K562 (cell line): ENCODE measurements around the gene RREB1. TPM values are rescaled to one million over a fixed set of nuclear protein-coding genes. Genes with fewer than 3 reads are reported as not detected.

Experiments
- ATF3 ChIP-seq, 2 experiments: fragments of 450-650 bp in 1 of 2; sonication (generic) in 1 of 2; formaldehyde crosslinking in 1 of 2; IDR thresholded peaks in 1 of 2; conservative IDR thresholded peaks in 1 of 2; 2 replicates each; pipeline versions ENCODE4 v1.6.1 to v1.8.1; 2016 to 2023; ENCODE audit warnings: mild to moderate bottlenecking in 2 of 2, moderate library complexity in 2 of 2, inconsistent platforms in 1 of 2, missing genetic modification reagents in 1 of 2
- FOXP1 ChIP-seq: sonication (generic); formaldehyde crosslinking; IDR thresholded peaks from 2 replicates; pipeline ENCODE4 v1.8.0; 2022; ENCODE audit warnings: mild to moderate bottlenecking, missing genetic modification reagents
- MAFK ChIP-seq: IDR thresholded peaks from 2 replicates; pipeline ENCODE4 v1.6.1; 2011; ENCODE audit warnings: low read length, improper control_type of control experiment
- MCM3 ChIP-seq: fragments of 450-650 bp; IDR thresholded peaks from 2 replicates; pipeline ENCODE4 v1.6.1; 2016
- NFE2L1 ChIP-seq: fragments of 450-650 bp; IDR thresholded peaks from 2 replicates; pipeline ENCODE4 v1.6.1; 2016; ENCODE audit warnings: missing genetic modification characterization, low read depth, mild to moderate bottlenecking, missing compliant biosample characterization, moderate library complexity, borderline replicate concordance
- NFIC ChIP-seq: fragments of 450-650 bp; IDR thresholded peaks from 2 replicates; pipeline ENCODE4 v1.6.1; 2017; ENCODE audit warnings: mild to moderate bottlenecking, inconsistent platforms
- PCBP1 ChIP-seq: fragments of 200-400 bp; formaldehyde crosslinking; IDR thresholded peaks from 2 replicates; pipeline ENCODE4 v1.6.1; 2018; ENCODE audit warnings: mild to moderate bottlenecking, low read depth, low read length; ENCODE audit not compliant: poor library complexity, severe bottlenecking
- REST ChIP-seq, 2 experiments: fragments of 450-650 bp; formaldehyde crosslinking in 1 of 2; IDR thresholded peaks; 2 replicates each; pipeline versions ENCODE4 v1.4.0 to v1.6.1; 2014 to 2020; ENCODE audit warnings: mild to moderate bottlenecking in 2 of 2, borderline replicate concordance in 1 of 2, low read depth in 1 of 2
- SNIP1 ChIP-seq: fragments of 450-650 bp; IDR thresholded peaks from 2 replicates; pipeline ENCODE4 v1.7.1; 2017; ENCODE audit warnings: low read depth, mild to moderate bottlenecking
- STAT6 ChIP-seq: sonication (generic); formaldehyde crosslinking; IDR thresholded peaks from 2 replicates; pipeline ENCODE4 v1.8.1; 2023; ENCODE audit warnings: mild to moderate bottlenecking, missing genetic modification reagents
- THRAP3 ChIP-seq: fragments of 450-650 bp; IDR thresholded peaks from 2 replicates; pipeline ENCODE4 v1.6.1; 2016; ENCODE audit warnings: mild to moderate bottlenecking, inconsistent platforms, borderline replicate concordance
- VEZF1 ChIP-seq: fragments of 200-800 bp; sonication (Bioruptor generic); IDR thresholded peaks from 2 replicates; pipeline ENCODE4 v1.6.1; 2017; ENCODE audit warnings: missing genetic modification characterization, missing compliant biosample characterization
- ZNF239 ChIP-seq: fragments of 250-450 bp; sonication (Bioruptor Pico); IDR thresholded peaks from 2 replicates; pipeline ENCODE4 v1.4.0; 2020; ENCODE audit warnings: mild to moderate bottlenecking
- ZNF668 ChIP-seq: fragments of 250-450 bp; sonication (Bioruptor Pico); IDR thresholded peaks from 2 replicates; pipeline ENCODE4 v1.8.0; 2022; ENCODE audit warnings: mild to moderate bottlenecking, inconsistent platforms
- polyA plus RNA-seq, 8 experiments: library from polyadenylated mRNA; depleted of rRNA in 4 of 8; stranded (reverse) in 5 of 8; unstranded in 3 of 8; fragments of >200 nt; fragmentation: Nextera tagmentation in 2 of 8; fragmentation: Illumina TruSeq in 1 of 8; extraction: Ambion mirVana in 2 of 8; extraction: Trizol in 1 of 8; gene quantifications; 2 replicates each; pipeline versions ENCODE4 v1.2.1 to v1.2.3, GENCODE V29; 2011 to 2014; ENCODE audit warnings: inconsistent platforms in 1 of 8, missing spikeins in 1 of 8
- total RNA-seq, 7 experiments: library from RNA; depleted of rRNA in 6 of 7; stranded (reverse); fragments of >200 nt in 6 of 7; fragmentation: Illumina TruSeq in 2 of 7; extraction: Trizol in 2 of 7; gene quantifications; 2 replicates each; pipeline versions ENCODE4 v1.2.1 to v1.2.3, GENCODE V29; 2011 to 2021; ENCODE audit warnings: low replicate concordance in 1 of 7

RREB1 gene
- total and polyA plus RNA-seq, 9 of the 15 experiments (the other 6 are each of a cell fraction or from before 2014, with no cell fraction given) = 3.3 to 64.2 (median 19.3) TPM

GRCh38 chr6:7142918-7143475 lies 35.2 kb downstream of the RREB1 start (continued):
- TF ChIP-seq MAFK (no peak), MCM3 (no peak), FOXP1 (CRISPR knock-in tag) (peak; percentile 15; the same call in 1 of the 2 replicates), SNIP1 (no peak), ZNF668 (CRISPR knock-in tag) (no peak), REST (IDR thresholded peaks at IDR 0.05; ENCODE audit: borderline replicate concordance) (no peak), REST (CRISPR knock-in tag; IDR thresholded peaks at IDR 0.05; ENCODE audit: low read depth) (no peak), NFE2L1 (tag) (no peak), THRAP3 (no peak), STAT6 (CRISPR knock-in tag) (peak; percentile 52; the same call in 1 of the 2 replicates), PCBP1 (no peak), VEZF1 (peak; percentile 4; the same call in 1 of the 2 replicates), ATF3 (IDR thresholded peaks at IDR 0.05) (no peak), ATF3 (CRISPR knock-in tag; conservative IDR thresholded peaks at IDR 0.05) (0 out of 2 replicates have a peak, but pooled peaks have one; percentile 25), ZNF239 (CRISPR knock-in tag) (no peak), NFIC (peak; percentile 24; the same call in 1 of the 2 replicates)
